ENCODE data around the gene TNC. TPM values are rescaled to one million over a fixed set of nuclear protein-coding genes. Genes with fewer than 3 reads are reported as not detected.

The TNC gene
- polyA plus RNA-seq, 6 donors from 2014 or later = not detected

GRCh38 chr9:115106642-115107041 is 11.3 kb downstream of the TNC start:
- H3K4me1 Mint-ChIP-seq = no peaks in the 10 kb centered on the region
- H3K4me3 Mint-ChIP-seq = no peak overlapping the region
- H3K36me3 Mint-ChIP-seq = no peaks in the 10 kb centered on the region
- DNase-seq (no peak), ATAC-seq (ENCODE audit: low read depth in 2 of 2) (no peak)
- H3K27me3 Mint-ChIP-seq = peaks cover 28 to 40% (median 29%) of the 10 kb centered on the region in 3 donors
- no peak overlapping the region for H3K27ac Mint-ChIP-seq
- peaks cover 0 to 4% (median 0%) of the 10 kb centered on the region in 7 donors for H3K9me3 Mint-ChIP-seq

DNA sequence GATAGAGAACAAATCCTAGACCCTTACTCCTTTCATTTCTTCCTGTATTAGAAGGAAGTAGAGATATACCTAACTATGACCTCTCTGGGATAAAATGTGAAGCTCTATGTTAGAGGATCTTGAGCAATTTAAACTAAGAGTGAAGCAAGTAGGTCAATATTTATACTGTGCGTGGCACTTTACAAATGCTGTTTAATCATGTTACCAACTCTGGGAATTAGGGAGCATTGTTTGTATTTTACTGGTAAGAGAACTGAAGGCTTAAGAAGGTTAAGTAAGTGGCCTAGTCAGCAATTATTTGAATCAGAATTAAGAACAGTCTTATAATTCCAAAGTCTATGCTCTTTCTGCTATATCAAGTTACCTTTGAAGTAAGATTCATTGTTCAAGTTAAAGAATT is 12.0 kb downstream of the TNC start:
- DNase-seq = no peak
- no peak for ATAC-seq (ENCODE audit: low read depth in 2 of 2)
- no peak overlapping the region for H3K27ac Mint-ChIP-seq
- H3K27me3 Mint-ChIP-seq = peaks cover 28 to 40% (median 29%) of the 10 kb centered on the region in 3 donors
- H3K4me1 Mint-ChIP-seq = no peaks in the 10 kb centered on the region
- H3K4me3 Mint-ChIP-seq = no peak overlapping the region
- H3K9me3 Mint-ChIP-seq = peaks cover 0 to 4% (median 0%) of the 10 kb centered on the region in 7 donors
- H3K36me3 Mint-ChIP-seq = no peaks in the 10 kb centered on the region

DNA sequence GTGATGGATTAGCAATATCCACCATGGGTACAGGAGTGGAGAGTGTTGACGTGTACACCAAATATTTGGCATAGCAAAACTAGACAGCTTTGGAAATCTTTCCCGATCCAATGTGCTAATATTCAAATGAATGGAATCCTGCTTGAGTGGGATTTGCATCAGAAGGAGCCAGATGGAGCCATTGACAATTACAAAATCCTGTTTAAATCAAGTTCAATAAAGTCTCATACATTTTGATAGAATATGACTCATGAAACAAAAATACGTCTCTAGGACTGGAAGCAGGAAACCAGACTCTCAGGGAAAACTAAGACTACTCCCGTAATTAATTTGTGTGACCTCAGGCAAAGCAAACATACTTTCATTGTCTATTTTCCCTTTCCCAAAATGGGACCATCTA is 13.0 kb downstream of the TNC start:
- Mint-ChIP-seq H3K9me3 (peaks cover 0 to 3% (median 0%) of the 10 kb centered on the region in 7 donors), H3K27me3 (peaks cover 22 to 32% (median 27%) of the 10 kb centered on the region in 3 donors), H3K4me1 (no peaks in the 10 kb centered on the region), H3K27ac (no peak overlapping the region), H3K36me3 (no peaks in the 10 kb centered on the region), H3K4me3 (no peak overlapping the region)
- ATAC-seq (ENCODE audit: low read depth in 2 of 2) (no peak), DNase-seq (no peak)

GRCh38 chr9:115103746-115104477 is 14.0 kb downstream of the TNC start:
- no peak for DNase-seq
- H3K9me3 Mint-ChIP-seq = peaks cover 0 to 3% (median 0%) of the 10 kb centered on the region in 7 donors
- H3K36me3 Mint-ChIP-seq = no peaks in the 10 kb centered on the region
- no peak overlapping the region for H3K27ac Mint-ChIP-seq
- H3K27me3 Mint-ChIP-seq = peaks cover 17 to 28% (median 26%) of the 10 kb centered on the region in 3 donors
- H3K4me3 Mint-ChIP-seq = no peak overlapping the region
- no peak for ATAC-seq (ENCODE audit: low read depth in 2 of 2)
- H3K4me1 Mint-ChIP-seq = no peaks in the 10 kb centered on the region

DNA sequence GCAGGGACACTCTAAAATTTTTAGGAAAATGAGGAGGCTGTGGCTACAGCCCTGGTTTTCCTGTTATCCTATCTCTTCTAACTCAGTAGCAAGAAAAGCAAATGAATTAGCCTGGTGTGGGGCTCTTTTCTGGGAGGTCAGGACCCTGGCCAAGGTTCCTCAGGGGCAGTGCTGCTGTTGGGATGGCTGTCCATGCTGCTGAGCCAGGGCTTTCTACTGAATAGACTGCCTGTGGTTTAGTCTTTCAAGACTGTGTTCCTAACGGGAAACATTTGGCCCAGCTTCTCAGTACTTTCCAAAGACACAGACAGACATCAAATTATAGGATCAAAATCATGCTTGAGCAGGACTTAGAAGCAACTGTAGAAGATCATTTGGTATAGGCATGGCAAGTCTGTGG is 18.1 kb downstream of the TNC start:
- ATAC-seq (ENCODE audit: low read depth in 2 of 2) (no peak), DNase-seq (no peak)
- no peak overlapping the region for H3K4me3 Mint-ChIP-seq
- no peaks in the 10 kb centered on the region for H3K4me1 Mint-ChIP-seq
- peaks cover 26 to 27% (median 26%) of the 10 kb centered on the region in 3 donors for H3K27me3 Mint-ChIP-seq
- peaks cover 0 to 3% (median 0%) of the 10 kb centered on the region in 7 donors for H3K9me3 Mint-ChIP-seq
- no peaks in the 10 kb centered on the region for H3K36me3 Mint-ChIP-seq
- no peak overlapping the region for H3K27ac Mint-ChIP-seq

- Mint-ChIP-seq H3K9me3 (peaks cover 0 to 5% (median 0%) of the 10 kb centered on the region in 7 donors), H3K4me1 (no peaks in the 10 kb centered on the region), H3K4me3 (no peak overlapping the region), H3K27ac (no peak overlapping the region), H3K27me3 (peaks cover 25 to 26% (median 25%) of the 10 kb centered on the region in 3 donors), H3K36me3 (no peaks in the 10 kb centered on the region)
- ATAC-seq (ENCODE audit: low read depth in 2 of 2) = no peak
- no peak for DNase-seq
Measured at GRCh38 chr9:115098226-115098965, 19.6 kb downstream of the TNC start.

DNA sequence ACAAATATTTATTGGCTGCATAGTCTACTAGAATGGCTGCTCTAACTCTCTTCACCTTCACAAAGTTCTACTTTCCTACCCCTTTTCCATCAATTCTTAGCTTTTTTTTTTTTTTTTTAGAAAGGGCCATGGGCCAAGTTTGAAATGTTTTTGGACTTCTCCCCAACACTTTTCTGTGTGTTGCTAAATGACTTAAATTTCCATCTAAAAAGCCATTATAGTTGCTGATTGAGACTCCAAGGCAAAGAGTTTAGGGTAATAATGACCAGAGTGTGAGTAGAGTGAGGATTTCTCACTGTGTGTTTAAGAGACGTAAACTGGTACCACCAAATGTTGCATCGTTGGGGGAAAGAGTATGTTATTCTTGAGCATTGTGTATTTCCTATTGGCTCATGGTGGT is 24.4 kb downstream of the TNC start:
- H3K27ac Mint-ChIP-seq = no peak overlapping the region
- H3K36me3 Mint-ChIP-seq = no peaks in the 10 kb centered on the region
- ATAC-seq (ENCODE audit: low read depth in 2 of 2) (no peak), DNase-seq (no peak)
- no peaks in the 10 kb centered on the region for H3K4me1 Mint-ChIP-seq
- H3K27me3 Mint-ChIP-seq = peaks cover 31 to 45% (median 41%) of the 10 kb centered on the region in 3 donors
- peaks cover 0 to 5% (median 0%) of the 10 kb centered on the region in 7 donors for H3K9me3 Mint-ChIP-seq
- H3K4me3 Mint-ChIP-seq = no peak overlapping the region

GRCh38 chr9:115090486-115090885 is 27.5 kb downstream of the TNC start:
- DNase-seq = no peak
- no peaks in the 10 kb centered on the region for H3K4me1 Mint-ChIP-seq
- peaks cover 0 to 5% (median 0%) of the 10 kb centered on the region in 7 donors for H3K9me3 Mint-ChIP-seq
- no peak for ATAC-seq (ENCODE audit: low read depth in 2 of 2)
- no peaks in the 10 kb centered on the region for H3K36me3 Mint-ChIP-seq
- no peak overlapping the region for H3K4me3 Mint-ChIP-seq
- peaks cover 16 to 29% (median 27%) of the 10 kb centered on the region in 3 donors for H3K27me3 Mint-ChIP-seq
- H3K27ac Mint-ChIP-seq = no peak overlapping the region

- Mint-ChIP-seq H3K4me1 (no peaks in the 10 kb centered on the region), H3K4me3 (no peak overlapping the region), H3K27ac (no peak overlapping the region), H3K27me3 (peaks cover 10 to 29% (median 20%) of the 10 kb centered on the region in 3 donors), H3K36me3 (no peaks in the 10 kb centered on the region), H3K9me3 (no peaks in the 10 kb centered on the region)
- DNase-seq = no peak
- no peak for ATAC-seq (ENCODE audit: low read depth in 2 of 2)
Measured at GRCh38 chr9:115088860-115089259, 29.1 kb downstream of the TNC start.

GRCh38 chr9:115086886-115087285 is 31.1 kb downstream of the TNC start:
- no peak for ATAC-seq (ENCODE audit: low read depth in 2 of 2)
- H3K36me3 Mint-ChIP-seq = no peaks in the 10 kb centered on the region
- no peak overlapping the region for H3K4me3 Mint-ChIP-seq
- H3K27me3 Mint-ChIP-seq = peaks cover 6 to 25% (median 10%) of the 10 kb centered on the region in 3 donors
- no peak overlapping the region for H3K27ac Mint-ChIP-seq
- H3K4me1 Mint-ChIP-seq = no peaks in the 10 kb centered on the region
- no peaks in the 10 kb centered on the region for H3K9me3 Mint-ChIP-seq
- no peak for DNase-seq

DNA sequence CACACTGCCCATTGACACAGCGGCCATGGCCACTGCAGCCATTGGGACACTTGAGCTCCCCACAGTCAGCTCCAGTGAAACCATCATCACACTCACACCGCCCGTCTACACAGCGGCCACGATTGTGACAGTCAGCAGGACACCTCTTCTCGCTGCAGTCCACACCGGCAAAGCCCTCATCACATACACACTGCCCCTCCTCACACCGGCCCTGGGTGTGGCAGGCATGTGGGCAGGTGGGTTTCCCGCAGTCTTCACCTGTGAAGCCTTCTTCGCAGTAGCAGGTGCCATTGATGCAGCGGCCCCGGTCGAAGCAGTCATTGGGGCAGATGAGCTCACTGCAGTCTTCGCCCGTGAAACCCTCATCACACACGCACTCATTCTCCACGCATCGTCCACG is 31.5 kb downstream of the TNC start:
- H3K9me3 Mint-ChIP-seq = no peaks in the 10 kb centered on the region
- peaks cover 4 to 22% (median 10%) of the 10 kb centered on the region in 3 donors for H3K27me3 Mint-ChIP-seq
- DNase-seq = no peak
- no peaks in the 10 kb centered on the region for H3K36me3 Mint-ChIP-seq
- ATAC-seq (ENCODE audit: low read depth in 2 of 2) = no peak
- H3K4me3 Mint-ChIP-seq = no peak overlapping the region
- no peaks in the 10 kb centered on the region for H3K4me1 Mint-ChIP-seq
- no peak overlapping the region for H3K27ac Mint-ChIP-seq

DNA sequence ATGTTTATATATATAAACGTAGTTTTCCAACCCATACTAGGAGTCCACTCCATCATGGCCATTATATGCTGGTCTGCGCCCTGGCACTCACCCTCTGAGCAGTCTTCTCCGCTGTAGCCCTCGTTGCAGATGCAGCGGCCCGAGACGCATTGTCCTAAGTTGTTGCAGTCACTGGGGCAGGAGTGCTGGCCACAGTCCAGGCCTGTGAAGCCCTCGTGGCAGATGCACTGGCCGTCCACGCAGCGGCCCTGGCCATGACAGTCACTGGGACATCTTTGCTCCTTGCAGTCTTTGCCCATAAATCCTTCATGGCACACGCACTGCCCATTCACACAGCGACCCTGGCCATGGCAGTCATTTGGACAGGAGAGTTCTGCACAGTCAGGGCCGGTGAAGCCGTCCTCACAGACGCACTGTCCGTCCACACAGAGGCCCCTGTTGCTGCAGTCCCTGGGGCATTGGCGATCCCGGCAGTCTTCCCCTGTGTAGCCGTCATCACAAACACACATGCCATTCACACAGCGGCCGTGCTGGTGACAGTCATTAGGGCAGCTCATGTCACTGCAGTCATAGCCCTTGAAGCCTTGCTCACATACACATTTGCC is 32.1 kb downstream of the TNC start:
- no peaks in the 10 kb centered on the region for H3K9me3 Mint-ChIP-seq
- no peak for ATAC-seq (ENCODE audit: low read depth in 2 of 2)
- H3K4me3 Mint-ChIP-seq = no peak overlapping the region
- peaks cover 4 to 22% (median 10%) of the 10 kb centered on the region in 3 donors for H3K27me3 Mint-ChIP-seq
- H3K36me3 Mint-ChIP-seq = no peaks in the 10 kb centered on the region
- no peak overlapping the region for H3K27ac Mint-ChIP-seq
- H3K4me1 Mint-ChIP-seq = no peaks in the 10 kb centered on the region
- no peak for DNase-seq

DNA sequence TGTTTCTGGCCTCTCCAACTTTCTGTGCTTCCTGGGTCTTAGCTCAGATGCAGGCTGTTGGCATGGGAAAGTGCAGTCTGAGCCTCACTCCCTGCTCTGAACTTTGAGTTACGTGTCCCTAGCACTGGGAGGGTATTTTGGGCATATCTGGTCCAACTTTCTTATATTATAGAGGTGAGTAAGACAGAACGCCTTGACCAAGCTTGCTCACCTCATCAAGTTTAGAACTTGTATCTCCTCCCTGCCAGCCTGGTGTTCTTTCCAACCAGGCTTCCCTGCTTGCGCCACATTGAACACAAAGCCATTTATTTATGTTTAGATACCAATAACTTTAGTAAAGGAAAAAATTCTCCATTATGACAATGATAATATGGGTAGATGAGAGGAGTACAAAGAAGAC is 33.2 kb downstream of the TNC start:
- Mint-ChIP-seq H3K4me3 (no peak overlapping the region), H3K27me3 (peaks cover 3 to 15% (median 4%) of the 10 kb centered on the region in 3 donors), H3K27ac (no peak overlapping the region), H3K36me3 (no peaks in the 10 kb centered on the region), H3K4me1 (no peaks in the 10 kb centered on the region), H3K9me3 (no peaks in the 10 kb centered on the region)
- ATAC-seq (ENCODE audit: low read depth in 2 of 2) = no peak
- DNase-seq = no peak

- Mint-ChIP-seq H3K27me3 (peaks cover 0 to 13% (median 4%) of the 10 kb centered on the region in 3 donors), H3K27ac (no peak overlapping the region), H3K36me3 (no peaks in the 10 kb centered on the region), H3K4me1 (no peaks in the 10 kb centered on the region), H3K4me3 (no peak overlapping the region), H3K9me3 (no peaks in the 10 kb centered on the region)
- ATAC-seq (ENCODE audit: low read depth in 2 of 2) (no peak), DNase-seq (no peak)
Measured at GRCh38 chr9:115084157-115084556, 33.8 kb downstream of the TNC start.
